ENCODE results near the gene TMEM80.

DNA sequence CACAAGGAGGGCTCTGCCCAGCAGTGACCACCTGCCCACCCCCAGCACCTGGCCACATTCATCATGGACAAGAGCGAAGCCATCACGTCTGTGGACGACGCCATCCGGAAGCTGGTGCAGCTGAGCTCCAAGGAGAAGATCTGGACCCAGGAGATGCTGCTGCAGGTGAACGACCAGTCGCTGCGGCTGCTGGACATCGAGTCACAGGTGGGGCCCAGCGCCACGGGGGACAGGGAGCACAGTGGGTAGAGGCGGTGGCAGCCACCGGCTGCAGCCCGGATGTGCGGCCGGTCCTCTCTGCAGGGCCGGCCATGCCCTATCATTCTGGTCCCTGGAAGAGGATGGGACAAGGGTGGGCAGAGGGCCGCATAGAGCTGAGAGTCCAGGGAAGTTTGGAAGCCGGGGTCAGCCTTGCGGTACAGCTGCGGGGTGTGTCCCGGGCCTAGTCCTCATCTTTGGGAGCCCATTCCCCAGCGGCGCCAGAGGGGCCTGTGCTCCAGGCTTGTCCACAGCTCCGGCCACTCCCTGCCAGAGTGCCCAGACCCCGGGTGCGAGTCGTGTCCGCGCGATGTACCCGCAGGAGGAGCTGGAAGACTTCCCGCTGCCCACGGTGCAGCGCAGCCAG lies 24.5 kb downstream of the TMEM80 start:
- no peak for TF ChIP-seq CTCF (IDR thresholded peaks at IDR 0.05 in 2 of 3, conservative IDR thresholded peaks at IDR 0.05 in 1 of 3; ENCODE audit: insufficient read depth in 2 of 3, low read depth in 1 of 3, low read length in 3 of 3)
- no peak for TF ChIP-seq FOXA1 (IDR thresholded peaks at IDR 0.05; ENCODE audit: borderline replicate concordance)
- no peak for TF ChIP-seq EP300 (IDR thresholded peaks at IDR 0.05; ENCODE audit: low read length)
- TF ChIP-seq JUNB (CRISPR knock-in tag; conservative IDR thresholded peaks at IDR 0.05): no peak
- TF ChIP-seq FOXM1 (IDR thresholded peaks at IDR 0.05; ENCODE audit: low read depth): no peak
- no peak for TF ChIP-seq FOXM1 (CRISPR knock-in tag; IDR thresholded peaks at IDR 0.05; ENCODE audit: low read depth)
- TF ChIP-seq ATF3 (IDR thresholded peaks at IDR 0.05): no peak
- no peak for TF ChIP-seq ATF3 (CRISPR knock-in tag; conservative IDR thresholded peaks at IDR 0.05)
- no peak for TF ChIP-seq ZNF589 (CRISPR knock-in tag; IDR thresholded peaks at IDR 0.05; ENCODE audit: low read depth)
- TF ChIP-seq POLR2A (conservative IDR thresholded peaks at IDR 0.05): no peak
- TF ChIP-seq JUND (IDR thresholded peaks at IDR 0.05; ENCODE audit: borderline replicate concordance, low read depth, low read length): no peak
- no peak for TF ChIP-seq JUND (tag; IDR thresholded peaks at IDR 0.05; ENCODE audit: borderline replicate concordance, low read depth, low read length)
- TF ChIP-seq, protein P1, sequence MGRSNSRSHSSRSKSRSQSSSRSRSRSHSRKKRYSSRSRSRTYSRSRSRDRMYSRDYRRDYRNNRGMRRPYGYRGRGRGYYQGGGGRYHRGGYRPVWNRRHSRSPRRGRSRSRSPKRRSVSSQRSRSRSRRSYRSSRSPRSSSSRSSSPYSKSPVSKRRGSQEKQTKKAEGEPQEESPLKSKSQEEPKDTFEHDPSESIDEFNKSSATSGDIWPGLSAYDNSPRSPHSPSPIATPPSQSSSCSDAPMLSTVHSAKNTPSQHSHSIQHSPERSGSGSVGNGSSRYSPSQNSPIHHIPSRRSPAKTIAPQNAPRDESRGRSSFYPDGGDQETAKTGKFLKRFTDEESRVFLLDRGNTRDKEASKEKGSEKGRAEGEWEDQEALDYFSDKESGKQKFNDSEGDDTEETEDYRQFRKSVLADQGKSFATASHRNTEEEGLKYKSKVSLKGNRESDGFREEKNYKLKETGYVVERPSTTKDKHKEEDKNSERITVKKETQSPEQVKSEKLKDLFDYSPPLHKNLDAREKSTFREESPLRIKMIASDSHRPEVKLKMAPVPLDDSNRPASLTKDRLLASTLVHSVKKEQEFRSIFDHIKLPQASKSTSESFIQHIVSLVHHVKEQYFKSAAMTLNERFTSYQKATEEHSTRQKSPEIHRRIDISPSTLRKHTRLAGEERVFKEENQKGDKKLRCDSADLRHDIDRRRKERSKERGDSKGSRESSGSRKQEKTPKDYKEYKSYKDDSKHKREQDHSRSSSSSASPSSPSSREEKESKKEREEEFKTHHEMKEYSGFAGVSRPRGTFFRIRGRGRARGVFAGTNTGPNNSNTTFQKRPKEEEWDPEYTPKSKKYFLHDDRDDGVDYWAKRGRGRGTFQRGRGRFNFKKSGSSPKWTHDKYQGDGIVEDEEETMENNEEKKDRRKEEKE (IDR thresholded peaks at IDR 0.05; ENCODE audit: borderline replicate concordance in 1 of 2, control insufficient read depth in 1 of 2, low read depth in 2 of 2, low read length in 1 of 2): no peak
- TF ChIP-seq, protein P2, sequence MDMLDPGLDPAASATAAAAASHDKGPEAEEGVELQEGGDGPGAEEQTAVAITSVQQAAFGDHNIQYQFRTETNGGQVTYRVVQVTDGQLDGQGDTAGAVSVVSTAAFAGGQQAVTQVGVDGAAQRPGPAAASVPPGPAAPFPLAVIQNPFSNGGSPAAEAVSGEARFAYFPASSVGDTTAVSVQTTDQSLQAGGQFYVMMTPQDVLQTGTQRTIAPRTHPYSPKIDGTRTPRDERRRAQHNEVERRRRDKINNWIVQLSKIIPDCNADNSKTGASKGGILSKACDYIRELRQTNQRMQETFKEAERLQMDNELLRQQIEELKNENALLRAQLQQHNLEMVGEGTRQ (CRISPR knock-in tag; IDR thresholded peaks at IDR 0.05): no peak
- no peak for TF ChIP-seq MAFK (IDR thresholded peaks at IDR 0.05; ENCODE audit: low read length)
- TF ChIP-seq ZNF644 (tag; IDR thresholded peaks at IDR 0.05; ENCODE audit: low read depth): no peak
